ENCODE measurements around the gene PINK1.
"Not testable (repeated sequence)": the region's sequence is repeated elsewhere in the genome, so short reads cannot be mapped to it uniquely, and the experiment has no call there.

PINK1 gene

GRCh38 chr1:20645414-20645813 lies 12.2 kb downstream of the PINK1 start:
- no peak for DNase-seq (ENCODE audit: low spot score)

GRCh38 chr1:20648438-20648837 lies 15.2 kb downstream of the PINK1 start:
- DNase-seq (ENCODE audit: low spot score): no peak

- no peak for DNase-seq (ENCODE audit: low spot score)
Measured at GRCh38 chr1:20648946-20649345, 15.7 kb downstream of the PINK1 start.

- no peak for DNase-seq (ENCODE audit: low spot score)
Measured at GRCh38 chr1:20652300-20652699, 19.0 kb downstream of the PINK1 start.

DNA sequence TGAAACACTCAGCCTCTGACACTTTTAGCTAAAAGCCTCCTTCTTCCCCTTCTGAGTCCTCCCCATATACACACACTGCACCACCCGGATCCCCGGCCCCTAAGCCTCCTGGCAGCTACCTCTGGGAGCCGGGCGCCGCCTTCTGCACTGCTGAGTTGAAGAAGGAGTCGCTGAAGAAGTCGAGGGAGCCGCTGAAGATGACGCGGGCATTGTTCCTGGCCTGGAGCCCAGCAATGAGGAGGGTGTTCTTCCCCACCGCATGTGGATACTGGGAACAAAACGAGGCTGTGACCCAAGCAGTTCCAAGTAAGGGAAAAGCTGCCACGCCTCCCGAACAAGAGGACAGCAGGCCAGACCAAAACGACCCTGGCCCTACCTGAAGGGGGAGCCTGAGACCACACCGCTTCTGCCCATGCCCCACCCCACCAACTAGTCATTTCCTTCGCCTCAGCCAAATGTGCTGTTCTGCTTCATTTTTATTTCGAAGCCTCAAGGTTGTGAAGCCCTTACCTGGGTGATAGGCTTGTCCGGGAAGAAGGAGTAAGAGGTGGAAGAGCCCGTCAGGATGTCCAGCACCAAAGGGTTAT lies 20.9 kb downstream of the PINK1 start:
- no peak for DNase-seq (ENCODE audit: low spot score)

DNA sequence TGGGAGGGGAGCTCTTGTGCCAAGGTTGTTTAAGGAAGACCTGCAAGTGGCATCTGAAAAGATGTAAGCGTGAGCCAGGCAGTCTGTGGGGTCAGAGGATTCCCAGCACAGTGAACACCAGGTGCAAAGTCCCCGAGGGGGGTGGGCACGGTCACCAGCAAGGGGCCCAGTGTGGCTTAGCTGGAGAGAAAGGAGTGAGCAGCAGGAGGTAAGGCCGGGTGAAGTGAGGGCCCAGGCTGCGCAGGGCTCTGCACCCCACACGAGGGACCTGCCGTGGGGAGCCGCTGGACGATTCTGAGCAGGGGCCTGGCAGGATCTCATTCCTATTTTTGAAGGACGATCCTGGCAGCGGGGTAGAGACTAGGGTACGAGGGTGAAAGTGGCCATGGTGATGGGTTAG lies 23.8 kb downstream of the PINK1 start:
- DNase-seq (ENCODE audit: low spot score): no peak

GRCh38 chr1:20658166-20658915 lies 25.1 kb downstream of the PINK1 start:
- DNase-seq (ENCODE audit: low spot score): no peak

DNA sequence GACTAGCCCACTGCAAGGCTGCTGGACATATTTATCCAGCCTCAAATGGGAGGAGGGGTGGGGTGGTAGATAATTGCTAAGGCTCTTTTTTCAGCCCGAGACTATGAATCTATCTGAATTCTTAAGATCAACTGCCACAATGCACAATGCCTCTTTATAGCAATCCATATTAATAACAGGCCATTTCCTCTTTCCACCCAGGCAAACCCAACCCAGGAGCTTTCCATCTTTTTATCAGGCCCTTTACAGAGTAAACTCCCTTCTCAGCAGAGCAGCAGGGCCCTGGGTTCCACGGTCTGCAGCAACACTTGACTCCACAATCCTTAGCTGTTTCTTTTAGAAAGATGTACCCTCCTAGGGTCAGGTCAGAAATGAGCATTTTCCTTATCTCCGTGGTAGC lies 27.1 kb downstream of the PINK1 start:
- DNase-seq (ENCODE audit: low spot score): peak; percentile 15

GRCh38 chr1:20660847-20661206 lies 27.6 kb downstream of the PINK1 start:
- DNase-seq (ENCODE audit: low spot score): no peak

DNA sequence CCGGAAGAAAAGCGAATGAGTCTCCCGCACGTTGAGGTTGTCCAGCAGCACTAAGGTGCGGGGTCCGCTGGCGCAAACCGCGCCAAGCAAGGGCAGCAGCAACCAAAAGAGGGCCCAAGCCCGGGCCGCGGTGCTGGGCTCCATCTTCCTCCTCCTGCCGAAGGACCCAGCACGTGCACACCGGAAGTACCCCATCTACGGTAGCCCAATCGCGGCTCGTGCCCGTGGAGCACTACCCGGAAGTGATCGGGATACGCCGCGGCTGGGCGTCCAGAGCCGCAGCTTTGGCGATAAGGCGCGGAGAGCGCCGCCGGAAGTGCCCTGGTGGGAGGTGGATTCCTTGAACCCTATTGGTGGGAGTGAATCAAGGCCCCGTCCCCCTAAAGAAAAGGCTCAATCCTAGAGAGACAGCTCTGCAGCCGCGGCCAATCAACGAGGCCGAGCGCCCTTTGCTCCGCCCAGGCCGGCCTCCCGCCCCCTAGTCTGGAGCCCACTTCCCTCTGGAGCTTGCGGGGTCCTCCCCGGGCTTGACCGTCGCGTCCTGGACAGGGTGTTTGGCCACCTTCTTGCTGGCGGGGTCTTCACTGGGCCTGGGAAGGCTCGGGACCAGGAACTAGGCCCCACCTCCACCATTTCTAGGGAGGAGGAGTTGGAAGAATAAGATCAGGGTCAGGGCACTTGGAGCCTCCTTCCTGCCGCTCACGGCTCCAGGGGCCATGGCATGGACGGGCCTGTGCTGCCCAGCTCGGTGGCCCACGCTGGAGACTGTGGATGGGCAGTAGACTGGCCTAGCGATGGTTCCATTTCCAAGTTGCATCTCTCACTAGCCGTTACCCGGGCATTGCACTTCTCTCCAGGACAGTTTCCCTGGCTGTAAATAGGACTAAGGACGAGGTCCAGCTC lies 28.2 kb downstream of the PINK1 start, which contains the start of gene DDOST:
Gene DDOST (minus strand): TSS at position 163 of the 903 bp plus-strand sequence. CDS start 19 bp downstream, at position 144.
- DNase-seq (ENCODE audit: low spot score): peak; percentile 96

- no peak for DNase-seq (ENCODE audit: low spot score)
Measured at GRCh38 chr1:20662110-20662475, 28.8 kb downstream of the PINK1 start.

GRCh38 chr1:20663365-20663764 lies 30.1 kb downstream of the PINK1 start:
- no peak for DNase-seq (ENCODE audit: low spot score)

GRCh38 chr1:20663969-20664715 lies 30.9 kb downstream of the PINK1 start:
- no peak for DNase-seq (ENCODE audit: low spot score)

GRCh38 chr1:20665726-20666125 lies 32.5 kb downstream of the PINK1 start:
- DNase-seq (ENCODE audit: low spot score): no peak

DNA sequence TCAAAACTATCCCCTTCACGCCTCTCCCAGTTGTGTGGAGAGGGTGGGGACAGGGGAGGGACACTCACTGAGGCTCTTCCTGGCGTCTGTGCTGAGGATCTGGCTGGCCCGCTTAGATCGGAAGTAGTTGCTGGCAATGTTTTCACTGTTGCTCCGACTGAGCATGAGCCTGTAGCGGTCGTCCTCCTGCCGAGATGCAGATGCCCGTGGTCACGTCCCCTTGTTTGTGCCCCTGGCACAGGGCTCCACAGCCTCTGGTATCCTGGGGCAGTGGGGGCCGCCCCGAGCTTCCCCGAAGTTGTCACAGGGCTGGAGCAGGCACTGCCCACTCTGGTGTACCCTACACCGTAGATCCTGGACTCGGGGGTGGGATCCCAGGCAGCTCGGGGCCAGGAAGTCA lies 32.9 kb downstream of the PINK1 start:
- no peak for DNase-seq (ENCODE audit: low spot score)

- DNase-seq (ENCODE audit: low spot score): no peak
Measured at GRCh38 chr1:20666804-20667203, 33.5 kb downstream of the PINK1 start.

DNA sequence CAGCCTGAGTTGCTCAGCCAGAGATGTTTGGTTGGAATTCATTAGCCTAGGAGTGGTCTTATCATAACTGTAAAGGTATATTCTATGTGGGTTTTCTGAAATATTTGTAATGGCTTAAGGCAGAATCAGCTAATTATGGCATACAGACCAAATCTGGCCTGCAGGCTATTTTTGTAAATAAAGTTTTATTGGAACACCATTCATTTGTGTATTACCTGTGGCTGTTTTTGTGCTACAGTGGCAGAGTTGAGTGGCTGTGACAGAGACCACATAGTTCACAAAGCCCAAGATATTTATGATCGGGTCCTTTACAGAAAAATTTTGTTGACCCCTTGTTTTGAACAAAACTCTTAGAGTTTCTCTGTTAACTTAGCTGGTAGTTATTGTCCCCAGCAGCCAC lies 35.3 kb downstream of the PINK1 start:
- no peak for DNase-seq (ENCODE audit: low spot score)

DNA sequence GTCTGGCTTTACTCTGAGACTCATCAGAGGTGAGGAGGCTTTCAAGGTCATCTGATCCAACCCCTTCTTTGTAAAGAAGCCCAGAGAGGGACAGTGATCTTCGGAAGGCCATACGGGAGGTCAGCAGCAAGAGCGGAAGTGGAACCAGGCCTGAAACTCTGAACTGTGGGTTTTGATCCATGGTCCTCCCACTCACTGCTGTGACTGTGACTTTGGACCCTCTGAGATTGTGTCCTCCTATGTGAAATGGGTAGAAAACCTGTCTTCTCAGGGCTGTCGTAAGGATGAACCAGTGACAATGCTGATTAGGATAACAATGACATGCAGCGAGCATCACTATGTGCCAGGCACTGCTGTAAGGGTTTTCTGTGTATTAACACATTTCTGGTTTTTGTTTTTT lies 37.7 kb downstream of the PINK1 start:
- no peak for DNase-seq (ENCODE audit: low spot score)

DNA sequence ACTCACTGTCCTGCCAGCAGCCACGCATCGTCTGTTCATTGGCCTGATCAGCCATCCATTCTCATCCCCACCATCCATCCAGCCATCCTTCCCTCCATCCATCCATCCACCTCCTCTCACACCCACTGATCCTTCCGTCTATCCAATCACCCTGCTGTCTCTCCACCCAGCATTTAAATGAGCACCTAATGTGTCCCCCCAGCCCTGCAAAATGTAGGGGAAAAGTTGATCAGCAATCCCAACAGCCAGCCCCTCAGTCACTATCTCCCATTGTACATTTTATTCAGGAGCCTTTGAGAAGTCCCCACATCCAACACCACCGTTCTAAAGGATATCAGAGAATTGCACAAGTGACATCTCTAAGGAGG lies 39.0 kb downstream of the PINK1 start:
- DNase-seq (ENCODE audit: low spot score): no peak

- not testable (repeated sequence) for DNase-seq (ENCODE audit: low spot score)
Measured at GRCh38 chr1:20673626-20674025, 40.4 kb downstream of the PINK1 start.

- DNase-seq (ENCODE audit: low spot score): no peak
Measured at GRCh38 chr1:20678599-20678998, 45.3 kb downstream of the PINK1 start.

DNA sequence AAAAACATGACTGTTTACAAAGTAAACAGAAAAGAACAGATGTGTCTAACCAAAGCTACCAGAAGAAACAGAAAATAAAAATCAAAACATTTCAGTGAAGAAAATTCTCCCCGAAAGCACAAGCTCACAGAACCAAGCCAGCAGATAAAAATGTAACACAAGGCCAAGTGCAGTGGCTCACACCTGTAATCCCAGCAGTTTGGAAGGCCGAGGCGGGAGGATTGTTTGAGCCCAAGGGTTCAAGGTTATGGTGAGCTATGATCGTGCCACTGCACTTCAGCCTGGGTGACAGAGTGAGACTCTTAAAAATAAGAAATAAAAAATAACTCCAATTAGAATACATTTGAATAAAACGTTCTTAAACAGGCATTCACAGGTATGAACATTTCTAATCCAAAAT lies 47.0 kb downstream of the PINK1 start:
- DNase-seq (ENCODE audit: low spot score): no peak

Data from hematopoietic multipotent progenitor cell treated with erythropoietin and hydrocortisone succinate and interleukin-3 and kit ligand, for 15 days (in vitro differentiated cells).